Calu3 (cell line): ENCODE results near the gene UBE2S. TPM values are rescaled to one million over a fixed set of nuclear protein-coding genes. Genes with fewer than 3 reads are reported as not detected.
"Not testable (repeated sequence)": the region's sequence is repeated elsewhere in the genome, so short reads cannot be mapped to it uniquely, and the experiment has no call there.

Source experiments
- BruUV-seq: library from RNA; stranded (reverse); fragments of 400-500 nt; replicated peaks from 2 replicates; lab custom pipeline; 2021; lab: Mats Ljungman, UMichigan
- CTCF ChIA-PET: fragments of 300-600 bp; sonication (Branson Sonifier 250); formaldehyde crosslinking; loops from one replicate; lab custom pipeline; 2022; ENCODE audit warnings: antibody characterized with exemption; lab: Charles Lee
- DNase-seq: peaks from one replicate; pipeline ENCODE4 v3.0.0; 2022
- H3K27ac Mint-ChIP-seq: one replicate; pipeline ENCODE4 v1.8.0; 2022; ENCODE audit warnings: mixed read lengths; ENCODE audit not compliant: unreplicated experiment
- H3K27me3 Mint-ChIP-seq: one replicate; pipeline ENCODE4 v1.8.0; 2022; ENCODE audit warnings: mixed read lengths; ENCODE audit not compliant: unreplicated experiment
- H3K36me3 Mint-ChIP-seq: one replicate; pipeline ENCODE4 v1.8.0; 2022; ENCODE audit warnings: mild to moderate bottlenecking, moderate library complexity, mixed read lengths; ENCODE audit not compliant: insufficient read depth, unreplicated experiment
- H3K4me1 Mint-ChIP-seq: one replicate; pipeline ENCODE4 v1.8.0; 2022; ENCODE audit warnings: mild to moderate bottlenecking, low read depth, mixed read lengths; ENCODE audit not compliant: unreplicated experiment
- H3K4me3 Mint-ChIP-seq: one replicate; pipeline ENCODE4 v1.8.0; 2022; ENCODE audit warnings: mild to moderate bottlenecking, low read depth, moderate library complexity, mixed read lengths; ENCODE audit not compliant: unreplicated experiment
- H3K9me3 Mint-ChIP-seq: one replicate; pipeline ENCODE4 v1.8.0; 2022; ENCODE audit warnings: low read depth, mixed read lengths; ENCODE audit not compliant: unreplicated experiment
- CTCF ChIP-seq: fragments of 200-600 bp; IDR thresholded peaks from one replicate; pipeline ENCODE4 v1.8.0; 2022; ENCODE audit warnings: antibody characterized with exemption; ENCODE audit not compliant: unreplicated experiment
- intact Hi-C: fragments of 100-400 bp; cut with micrococcal nuclease; formaldehyde crosslinking; loops from one replicate; pipeline ENCODE4 v1.10.0; 2022; ENCODE audit not compliant: unreplicated experiment
- total RNA-seq: library from RNA; stranded (reverse); gene quantifications from 2 replicates; pipeline ENCODE4 v1.2.3, GENCODE V29; 2022

UBE2S gene
- total RNA-seq, 1 experiment from 2014 or later: 287 TPM

GRCh38 chr19:55423225-55424005, 15.8 kb upstream of the UBE2S start:
- TF ChIP-seq CTCF: no peak
- Mint-ChIP-seq H3K4me1 (no peaks in the 10 kb centered on the region), H3K36me3 (peaks cover 4% of the 10 kb centered on the region), H3K9me3 (no peaks in the 10 kb centered on the region), H3K27me3 (peaks cover 74% of the 10 kb centered on the region), H3K4me3 (no peak overlapping the region), H3K27ac (no peak overlapping the region)
- intact Hi-C loops: no loop called here
- CTCF ChIA-PET: interaction anchor here (0.7 kb wide), 1 partner anchor 164 kb away, joined by 3 read pairs; no protein-coding TSS in a partner anchor
- DNase-seq: no peak
- BruUV-seq: no TSS peak

GRCh38 chr19:55421281-55421680, 13.7 kb upstream of the UBE2S start:
- H3K4me3 Mint-ChIP-seq, H3K27ac Mint-ChIP-seq, H3K36me3 Mint-ChIP-seq, DNase-seq, H3K9me3 Mint-ChIP-seq, intact Hi-C loops, BruUV-seq, H3K4me1 Mint-ChIP-seq: not testable (repeated sequence)
- CTCF ChIA-PET: interaction anchor here (0.6 to 1.0 kb wide), 3 partner anchors 139 to 279 kb away, joined by 3 to 5 read pairs (median 4); no protein-coding TSS in a partner anchor
- peaks cover 75% of the 10 kb centered on the region for H3K27me3 Mint-ChIP-seq

- intact Hi-C loops: no loop called here
Observed at GRCh38 chr19:55419624-55420236, 12.1 kb upstream of the UBE2S start.

GRCh38 chr19:55419103-55419502, 11.5 kb upstream of the UBE2S start:
- Mint-ChIP-seq H3K4me1 (peaks cover 9% of the 10 kb centered on the region), H3K4me3 (no peak overlapping the region), H3K27me3 (peaks cover 79% of the 10 kb centered on the region), H3K36me3 (peaks cover 4% of the 10 kb centered on the region), H3K9me3 (no peaks in the 10 kb centered on the region), H3K27ac (no peak overlapping the region)
- BruUV-seq: no TSS peak
- no peak for DNase-seq
- intact Hi-C loops: no loop called here
- CTCF ChIA-PET: interaction anchor here (0.6 to 1.7 kb wide), 3 partner anchors 73 to 279 kb away, joined by 4 to 12 read pairs (median 5); no protein-coding TSS in a partner anchor
- TF ChIP-seq CTCF: no peak

More at GRCh38 chr19:55419624-55420236, 12.1 kb upstream of the UBE2S start:
- no TSS peak for BruUV-seq
- Mint-ChIP-seq H3K27ac (no peak overlapping the region), H3K27me3 (peaks cover 79% of the 10 kb centered on the region), H3K4me1 (peaks cover 9% of the 10 kb centered on the region), H3K4me3 (no peak overlapping the region), H3K9me3 (no peaks in the 10 kb centered on the region), H3K36me3 (peaks cover 4% of the 10 kb centered on the region)
- CTCF ChIA-PET: interaction anchor here (0.6 kb wide), 1 partner anchor 73 kb away, joined by 4 read pairs; no protein-coding TSS in a partner anchor
- DNase-seq: no peak
- TF ChIP-seq CTCF: no peak
